Transverse colon (tissue), 4 donors: ENCODE data around the gene TAC3.

Source experiments
- EP300 ChIP-seq: sonication (generic); formaldehyde crosslinking; IDR thresholded peaks from one replicate; pipeline ENCODE4 v1.6.1; 2017; ENCODE audit warnings: antibody characterized with exemption, low read depth
- POLR2A ChIP-seq: fragments of 450-650 bp; IDR thresholded peaks from one replicate; pipeline ENCODE4 v1.6.1; 2016; ENCODE audit warnings: antibody characterized with exemption, mild to moderate bottlenecking, moderate library complexity
- POLR2AphosphoS5 ChIP-seq, 3 donors: sonication (generic); formaldehyde crosslinking; IDR thresholded peaks; one replicate each; pipeline ENCODE4 v1.6.1; 2016; ENCODE audit warnings: antibody characterized with exemption in 3 of 3
- TF ChIP-seq, protein P1 (sequence below), 5 experiments: fragments of 200-600 bp in 3 of 5; fragments of 450-650 bp in 2 of 5; sonication (generic) in 3 of 5; IDR thresholded peaks; 1 replicate in 2 of 5; 2 replicates in 3 of 5; pipeline ENCODE4 v1.5.1; 2016 to 2017; ENCODE audit warnings: antibody characterized with exemption in 5 of 5, inconsistent platforms in 3 of 5, mild to moderate bottlenecking in 2 of 5, moderate library complexity in 1 of 5

DNA sequence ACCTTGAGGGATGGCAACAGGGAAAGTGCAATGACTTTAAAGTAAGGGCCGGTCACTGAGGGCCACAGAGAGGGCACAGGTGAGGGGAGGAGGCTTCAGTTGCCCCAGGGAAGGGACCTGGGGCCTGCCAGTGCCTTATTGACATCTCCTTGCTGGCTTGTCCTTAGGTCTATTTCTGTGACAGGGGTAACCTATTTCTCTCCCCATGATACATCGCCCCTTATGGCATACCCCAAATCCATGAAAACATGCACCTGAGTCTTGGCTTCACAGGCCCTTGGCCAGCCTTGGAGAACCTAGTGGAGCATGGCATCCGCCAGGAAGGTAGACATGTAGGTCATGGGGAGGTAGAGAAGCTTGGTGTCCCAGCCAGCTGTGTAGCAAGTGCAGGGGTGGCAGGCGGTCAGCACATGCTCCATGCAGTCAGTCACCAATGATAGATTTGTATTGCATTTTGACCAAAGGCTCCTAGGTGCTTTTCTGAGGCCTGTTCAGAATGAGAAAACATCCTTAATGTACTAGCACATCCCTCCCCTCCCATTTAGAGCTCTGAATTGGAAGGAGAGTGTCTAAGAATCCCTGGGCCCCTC is 35.3 kb downstream of the TAC3 start:
- TF ChIP-seq, protein P1, sequence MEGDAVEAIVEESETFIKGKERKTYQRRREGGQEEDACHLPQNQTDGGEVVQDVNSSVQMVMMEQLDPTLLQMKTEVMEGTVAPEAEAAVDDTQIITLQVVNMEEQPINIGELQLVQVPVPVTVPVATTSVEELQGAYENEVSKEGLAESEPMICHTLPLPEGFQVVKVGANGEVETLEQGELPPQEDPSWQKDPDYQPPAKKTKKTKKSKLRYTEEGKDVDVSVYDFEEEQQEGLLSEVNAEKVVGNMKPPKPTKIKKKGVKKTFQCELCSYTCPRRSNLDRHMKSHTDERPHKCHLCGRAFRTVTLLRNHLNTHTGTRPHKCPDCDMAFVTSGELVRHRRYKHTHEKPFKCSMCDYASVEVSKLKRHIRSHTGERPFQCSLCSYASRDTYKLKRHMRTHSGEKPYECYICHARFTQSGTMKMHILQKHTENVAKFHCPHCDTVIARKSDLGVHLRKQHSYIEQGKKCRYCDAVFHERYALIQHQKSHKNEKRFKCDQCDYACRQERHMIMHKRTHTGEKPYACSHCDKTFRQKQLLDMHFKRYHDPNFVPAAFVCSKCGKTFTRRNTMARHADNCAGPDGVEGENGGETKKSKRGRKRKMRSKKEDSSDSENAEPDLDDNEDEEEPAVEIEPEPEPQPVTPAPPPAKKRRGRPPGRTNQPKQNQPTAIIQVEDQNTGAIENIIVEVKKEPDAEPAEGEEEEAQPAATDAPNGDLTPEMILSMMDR (IDR thresholded peaks at IDR 0.05) = no peak
- TF ChIP-seq POLR2A (no peak), POLR2AphosphoS5 (IDR thresholded peaks at IDR 0.05) (no peak), EP300 (no peak)
